H7 (cell line): Measurements from ENCODE around the gene IRAK1. TPM values are rescaled to one million over a fixed set of nuclear protein-coding genes. Genes with fewer than 3 reads are reported as not detected.

Experiments used
- DNase-seq: peaks from one replicate; pipeline ENCODE4 v3.0.0; 2012
- H3K27me3 ChIP-seq: 2 replicates; pipeline ENCODE4 v1.6.0; 2011; ENCODE audit warnings: mild to moderate bottlenecking, low read length; ENCODE audit not compliant: control insufficient read depth, insufficient read depth
- H3K36me3 ChIP-seq: replicated peaks from 2 replicates; pipeline ENCODE4 v1.5.1; 2011; ENCODE audit warnings: low read length; ENCODE audit not compliant: control insufficient read depth, insufficient read depth
- H3K4me3 ChIP-seq: 2 replicates; pipeline ENCODE4 v1.5.1; 2011; ENCODE audit warnings: low read depth, mild to moderate bottlenecking, control low read depth, low read length, moderate library complexity; ENCODE audit not compliant: insufficient read depth
- total RNA-seq: library from RNA; depleted of rRNA; stranded (reverse); fragments of >200 nt; shearing (Covaris generic); gene quantifications from 2 replicates; pipeline ENCODE4 v1.2.3, GENCODE V29; 2014

IRAK1 gene
- total RNA-seq, 1 experiment from 2014 or later: 34.4 TPM

DNA sequence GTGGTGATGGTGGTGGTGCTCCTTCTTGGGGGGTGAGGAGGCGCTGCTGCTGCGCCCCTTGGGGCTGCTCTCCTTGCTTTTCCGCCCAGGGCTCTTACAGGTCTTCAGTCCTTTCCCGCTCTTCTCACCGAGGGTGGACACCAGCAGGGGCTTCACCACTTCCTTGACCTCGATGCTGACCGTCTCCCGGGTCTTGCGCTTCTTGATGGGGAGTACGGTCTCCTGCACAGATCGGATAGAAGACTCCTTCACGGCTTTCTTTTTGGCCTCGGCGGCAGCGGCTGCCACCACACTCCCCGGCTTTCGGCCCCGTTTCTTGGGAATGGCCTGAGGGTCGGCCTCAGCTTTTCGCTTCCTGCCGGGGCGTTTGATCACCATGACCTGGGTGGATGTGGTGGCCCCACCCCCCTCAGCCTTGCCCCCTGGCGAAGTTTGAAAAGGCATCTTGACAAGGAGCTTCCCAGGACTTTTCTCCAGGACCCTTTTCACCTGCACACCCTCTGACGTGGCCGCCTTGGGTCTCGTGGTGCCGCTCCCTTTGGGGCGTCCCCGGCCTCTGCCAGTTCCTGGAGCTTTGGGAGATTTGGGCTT, 11.1 kb upstream of the IRAK1 start:
- H3K27me3 ChIP-seq: no peaks in the 10 kb centered on the region
- no peak overlapping the region for H3K4me3 ChIP-seq
- H3K36me3 ChIP-seq: peaks cover 3% of the 10 kb centered on the region
- no peak for DNase-seq

DNA sequence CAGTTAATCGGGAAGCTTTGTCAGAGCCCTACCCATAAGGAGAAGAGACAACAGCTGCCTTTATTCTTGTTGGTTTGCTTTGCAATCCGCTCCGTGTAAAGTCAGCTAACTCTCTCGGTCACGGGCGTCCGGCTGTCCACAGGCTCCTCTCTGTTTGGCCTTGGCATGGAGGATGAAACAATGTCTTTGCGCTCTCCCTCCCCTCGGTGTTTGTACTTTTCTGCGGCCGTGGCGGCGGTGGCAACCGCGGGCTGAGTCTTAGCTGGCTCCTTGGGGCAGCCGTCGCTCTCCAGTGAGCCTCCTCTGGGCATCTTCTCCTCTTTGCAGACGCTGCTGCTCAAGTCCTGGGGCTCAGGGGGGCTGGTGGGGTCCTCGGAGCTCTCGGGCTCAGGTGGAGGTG, 10.6 kb upstream of the IRAK1 start:
- no peaks in the 10 kb centered on the region for H3K27me3 ChIP-seq
- no peak overlapping the region for H3K4me3 ChIP-seq
- DNase-seq: no peak
- H3K36me3 ChIP-seq: peaks cover 3% of the 10 kb centered on the region

DNA sequence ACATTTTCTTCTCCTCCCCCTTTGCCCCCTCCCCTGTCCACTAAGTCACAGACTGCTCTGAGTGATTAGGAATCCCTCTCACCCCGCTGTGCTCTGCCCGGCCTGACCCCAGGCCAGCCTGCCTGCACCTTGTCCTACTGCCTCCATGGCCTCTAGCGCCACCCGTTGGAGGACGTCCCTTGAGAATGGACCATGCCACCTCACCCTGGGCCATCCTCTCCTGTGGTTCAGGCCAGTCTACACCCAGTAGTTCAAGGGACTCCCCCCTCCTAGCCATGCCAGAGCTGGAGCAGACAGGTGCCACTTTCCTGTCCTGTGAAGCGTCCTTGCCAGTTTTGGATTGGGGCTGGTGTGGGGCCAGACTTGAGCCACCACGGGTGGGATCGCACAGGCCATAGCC, 9.7 kb upstream of the IRAK1 start:
- Histone ChIP-seq H3K4me3 (no peak overlapping the region), H3K36me3 (peaks cover 3% of the 10 kb centered on the region), H3K27me3 (no peaks in the 10 kb centered on the region)
- DNase-seq: peak; percentile 70

DNA sequence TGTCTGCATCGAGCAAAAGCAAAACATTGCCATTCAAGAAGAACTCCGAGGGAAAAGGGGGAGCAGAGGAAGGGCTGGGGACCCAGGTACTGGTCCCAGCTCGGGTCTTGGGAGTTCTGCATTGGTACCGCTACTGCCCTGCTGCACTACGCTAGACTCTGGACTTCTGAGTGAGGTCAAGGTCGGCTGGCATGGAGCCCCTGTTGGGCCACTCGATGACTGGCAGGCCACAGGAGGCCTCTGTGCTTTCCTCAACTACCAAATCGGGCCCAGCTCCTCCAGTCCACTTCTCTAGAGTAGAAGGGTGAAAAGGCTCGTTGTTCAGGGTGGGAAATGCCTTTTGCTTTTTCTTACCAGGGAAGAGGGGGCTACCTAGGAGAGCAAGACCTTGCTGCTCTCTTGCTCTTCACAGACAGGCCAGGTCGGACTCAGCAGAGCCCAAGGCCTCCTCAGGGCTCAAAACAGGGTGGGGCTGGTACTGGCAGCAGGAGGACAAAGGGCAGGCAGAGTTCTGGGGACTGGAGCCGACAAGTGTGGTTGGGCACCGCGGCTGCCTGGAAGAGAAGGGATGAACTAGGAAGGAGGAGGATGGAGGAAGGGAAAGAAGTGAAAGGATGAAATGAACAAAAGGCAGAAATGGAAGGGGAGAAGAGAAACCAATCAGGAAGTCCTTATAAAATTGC, 8.9 kb upstream of the IRAK1 start:
- no peak for DNase-seq
- Histone ChIP-seq H3K36me3 (peaks cover 3% of the 10 kb centered on the region), H3K4me3 (no peak overlapping the region), H3K27me3 (no peaks in the 10 kb centered on the region)

DNA sequence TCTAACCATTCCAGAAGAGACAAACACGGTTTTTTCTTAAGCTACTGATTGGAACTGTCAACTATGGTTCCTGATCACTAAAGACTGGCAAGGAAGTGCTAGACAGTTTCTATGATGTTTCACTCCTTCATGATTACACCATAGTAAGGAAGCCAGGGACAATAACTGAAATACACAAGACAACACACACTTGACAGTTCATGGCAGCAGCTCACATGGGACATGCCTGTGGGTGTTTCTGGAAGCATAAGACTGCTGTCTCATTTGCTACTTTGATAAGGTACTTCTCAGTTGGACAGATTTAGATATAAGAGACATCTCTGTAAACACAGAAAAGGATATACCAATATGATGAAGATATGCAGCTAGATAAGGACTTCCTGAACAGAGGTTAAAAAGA, 8.3 kb upstream of the IRAK1 start:
- Histone ChIP-seq H3K36me3 (peaks cover 3% of the 10 kb centered on the region), H3K4me3 (no peak overlapping the region), H3K27me3 (no peaks in the 10 kb centered on the region)
- no peak for DNase-seq

GRCh38 chrX:154027022-154027402, 7.3 kb upstream of the IRAK1 start:
- Histone ChIP-seq H3K27me3 (no peaks in the 10 kb centered on the region), H3K4me3 (no peak overlapping the region), H3K36me3 (peaks cover 3% of the 10 kb centered on the region)

DNA sequence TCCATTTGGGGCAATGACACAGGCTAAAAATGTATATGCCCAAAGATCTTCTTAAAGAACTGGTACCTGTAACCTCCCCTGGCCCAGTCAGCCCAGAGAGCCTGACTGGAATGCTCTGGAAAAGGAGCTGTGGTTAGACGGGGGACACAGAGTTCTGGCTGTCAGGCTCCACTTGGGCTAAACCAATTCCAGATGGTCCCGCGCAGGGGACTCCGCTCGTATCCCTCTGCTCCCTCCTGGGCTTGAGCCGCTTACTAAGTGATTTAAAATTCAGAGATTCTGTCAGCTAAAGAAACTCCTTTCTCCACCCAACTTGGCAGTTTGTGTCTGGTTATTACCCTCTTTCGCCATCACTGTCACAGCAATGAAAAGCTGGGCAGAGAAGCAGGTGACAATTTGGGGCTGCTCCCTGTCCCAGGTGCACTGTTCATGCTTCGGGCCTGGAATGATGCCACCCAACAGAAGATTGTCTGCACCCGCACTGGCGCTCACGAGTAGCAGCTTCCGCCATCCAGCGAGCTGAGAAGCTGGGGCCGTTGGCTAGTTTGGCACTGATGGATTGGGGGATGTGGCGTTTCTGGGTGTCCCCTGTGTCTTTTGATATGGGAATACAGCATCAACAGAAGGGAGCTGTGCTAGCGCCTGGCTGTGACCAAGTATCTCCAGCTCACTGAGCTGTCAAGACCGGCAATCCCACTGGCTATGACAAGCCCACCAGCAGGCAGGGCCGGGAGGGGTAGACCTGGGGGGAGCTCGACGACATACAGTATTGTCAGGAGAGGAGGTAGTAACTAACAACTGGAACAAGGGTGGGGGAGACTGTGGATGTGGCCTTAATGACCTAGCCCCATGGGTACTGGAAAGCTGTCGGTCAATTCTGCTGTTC, 6.7 kb upstream of the IRAK1 start:
- H3K36me3 ChIP-seq: peaks cover 2% of the 10 kb centered on the region; the same call in 1 of the 2 replicates
- no peaks in the 10 kb centered on the region for H3K27me3 ChIP-seq
- DNase-seq: no peak
- no peak overlapping the region for H3K4me3 ChIP-seq

More at GRCh38 chrX:154027022-154027402, 7.3 kb upstream of the IRAK1 start:
- DNase-seq: no peak

- peak; percentile 55 for DNase-seq
- Histone ChIP-seq H3K27me3 (no peaks in the 10 kb centered on the region), H3K36me3 (0 out of 2 replicates have a peak, but pooled peaks cover 2% of the 10 kb centered on the region), H3K4me3 (no peak overlapping the region)
These were observed 5.5 kb upstream of the IRAK1 start for GRCh38 chrX:154025230-154025629.

- H3K36me3 ChIP-seq: 0 out of 2 replicates have a peak, but pooled peaks cover 2% of the 10 kb centered on the region
- peak; percentile 30 for DNase-seq
- H3K4me3 ChIP-seq: no peak overlapping the region
- H3K27me3 ChIP-seq: no peaks in the 10 kb centered on the region
These were observed 4.6 kb upstream of the IRAK1 start for GRCh38 chrX:154024271-154024670.

DNA sequence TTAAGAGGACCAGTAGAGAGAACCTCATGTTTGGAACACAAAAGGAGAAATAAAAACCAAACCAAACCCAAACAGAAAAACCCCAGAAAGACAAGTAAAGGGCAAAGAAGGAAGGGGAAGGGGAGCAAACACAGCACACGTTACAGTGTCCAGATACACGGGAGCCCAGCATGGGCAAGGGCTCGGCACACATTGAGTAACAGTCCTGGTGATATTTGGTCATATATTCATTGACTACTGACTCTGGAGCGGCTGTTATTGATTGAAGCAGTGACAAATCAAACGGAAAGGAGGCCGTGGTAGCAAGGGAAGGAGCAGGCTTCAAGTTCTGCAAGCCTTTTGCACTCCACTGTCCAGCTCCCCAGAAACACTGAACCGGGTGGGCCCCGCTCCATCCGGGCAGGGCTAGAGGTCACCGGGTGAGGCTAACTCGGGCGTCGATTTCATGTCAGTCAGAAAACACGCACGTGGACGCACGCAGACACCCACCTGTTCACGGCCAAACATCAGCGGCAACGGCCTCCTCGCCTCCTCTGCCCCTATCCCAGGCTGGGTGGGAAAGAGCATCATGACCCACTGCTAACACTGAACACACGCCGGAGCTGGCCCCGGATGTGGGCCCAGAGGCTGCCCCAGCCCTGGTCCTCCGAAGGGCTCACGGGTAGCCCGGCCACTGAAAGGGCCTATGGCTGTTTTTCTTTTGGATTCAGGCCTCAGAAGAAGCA, 3.7 kb upstream of the IRAK1 start:
- H3K27me3 ChIP-seq: no peaks in the 10 kb centered on the region
- peak; percentile 35 for DNase-seq
- H3K4me3 ChIP-seq: no peak overlapping the region
- H3K36me3 ChIP-seq: no peaks in the 10 kb centered on the region

- Histone ChIP-seq H3K4me3 (no peak overlapping the region), H3K27me3 (no peaks in the 10 kb centered on the region), H3K36me3 (no peaks in the 10 kb centered on the region)
- peak; percentile 49 for DNase-seq
These were observed 2.4 kb upstream of the IRAK1 start for GRCh38 chrX:154022108-154022507.

DNA sequence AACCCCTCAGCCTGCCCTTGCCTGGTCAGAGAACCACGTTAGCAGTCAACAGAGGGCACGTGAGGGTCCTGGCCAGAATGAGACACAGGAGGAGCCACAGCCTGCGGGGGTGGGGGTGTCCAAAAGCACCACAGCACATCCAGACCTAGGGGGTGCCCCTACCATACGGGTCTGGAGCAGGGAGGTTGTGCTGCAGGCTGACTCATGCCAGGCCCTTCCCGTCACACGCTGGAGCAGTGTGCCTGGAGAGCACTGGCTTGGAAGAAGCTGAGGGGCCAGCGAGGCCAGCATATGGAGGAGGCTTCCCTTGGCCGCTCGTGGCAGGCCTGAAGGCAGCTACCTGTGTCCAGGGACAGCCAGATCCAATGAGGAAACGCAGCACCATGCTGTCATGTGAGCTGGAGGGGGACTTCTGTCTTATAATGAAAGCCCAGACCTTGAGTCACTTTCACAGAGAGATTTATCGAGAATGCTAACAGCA, 1.5 kb upstream of the IRAK1 start:
- no peaks in the 10 kb centered on the region for H3K36me3 ChIP-seq
- no peak overlapping the region for H3K4me3 ChIP-seq
- peak; percentile 43 for DNase-seq
- H3K27me3 ChIP-seq: no peaks in the 10 kb centered on the region

DNA sequence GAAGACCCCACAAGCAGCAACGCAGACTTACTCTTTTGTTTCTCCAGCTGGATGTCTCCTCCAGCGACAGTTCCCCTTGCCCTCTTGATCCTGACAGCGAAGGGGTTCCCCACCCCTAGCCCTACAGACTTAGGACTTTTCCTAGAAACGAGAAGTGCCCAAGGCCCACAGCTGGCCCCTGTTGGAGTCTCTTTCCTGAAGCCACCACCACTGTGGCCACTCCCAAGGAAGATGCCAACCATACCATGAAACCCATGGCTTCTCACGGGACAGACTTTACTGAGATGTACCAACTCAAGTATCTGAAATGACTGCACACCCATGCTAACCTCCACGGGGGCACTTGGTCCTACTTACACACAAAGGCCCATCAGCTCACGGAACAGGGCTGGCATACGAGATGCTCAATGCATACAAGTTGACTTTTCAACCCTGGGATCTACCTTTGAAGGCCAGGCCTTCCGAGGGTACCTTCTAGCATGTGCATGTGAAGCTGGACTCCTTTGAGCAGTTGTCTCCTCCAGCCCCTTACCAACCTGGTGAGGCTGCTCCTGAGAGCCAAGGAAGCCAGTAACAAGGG, 924 bp upstream of the IRAK1 start:
- no peaks in the 10 kb centered on the region for H3K36me3 ChIP-seq
- H3K4me3 ChIP-seq: peak overlapping the region; percentile 41; the same call in 1 of the 2 replicates
- no peak for DNase-seq
- no peaks in the 10 kb centered on the region for H3K27me3 ChIP-seq

DNA sequence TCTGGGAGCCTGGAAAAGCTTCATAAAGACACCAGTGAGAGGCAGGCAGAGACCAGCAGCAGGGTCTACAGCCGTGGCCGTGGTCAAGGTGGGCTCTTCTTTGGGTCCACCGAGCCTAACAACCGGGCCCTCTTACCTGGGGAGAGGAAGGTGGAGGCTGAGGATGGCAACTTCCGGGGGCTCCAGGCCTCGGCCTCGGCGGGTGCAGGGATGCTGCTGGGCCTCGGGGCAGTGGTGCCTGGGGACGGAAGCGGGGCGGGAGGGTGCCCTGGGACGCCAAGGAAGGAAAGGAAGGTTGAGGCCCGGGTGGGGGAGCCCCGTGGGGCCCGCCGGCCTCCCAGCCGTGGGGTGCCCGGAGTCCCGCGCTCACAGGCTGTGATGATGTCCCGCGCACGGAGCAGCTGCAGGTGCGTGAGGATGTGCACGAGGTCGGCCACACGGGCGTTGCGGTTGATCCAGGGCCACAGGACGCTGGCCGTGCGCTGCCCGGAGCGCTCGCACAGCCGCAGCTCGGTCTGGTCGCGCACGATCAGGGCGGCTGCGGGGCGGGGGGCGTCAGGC, 561 bp downstream of the IRAK1 start:
- no peaks in the 10 kb centered on the region for H3K27me3 ChIP-seq
- H3K4me3 ChIP-seq: peak overlapping the region; percentile 36
- H3K36me3 ChIP-seq: no peaks in the 10 kb centered on the region
- no peak for DNase-seq
